AG04449 (cell line): ENCODE data around the gene PCCA.

ENCODE experiments used
- CTCF ChIA-PET: fragments of 350-600 bp; formaldehyde crosslinking; extraction: SDS; loops from one replicate; lab custom pipeline; 2021; ENCODE audit warnings: antibody characterized with exemption; lab: Yijun Ruan, JAX
- POLR2A ChIA-PET: fragments of 400-600, 350-600 bp; formaldehyde crosslinking; extraction: SDS; loops from one replicate; lab custom pipeline; 2020; ENCODE audit warnings: antibody characterized with exemption, inconsistent platforms; lab: Yijun Ruan, JAX
- DNase-seq: peaks from one replicate; pipeline ENCODE4 v3.0.0-alpha.2; 2010; ENCODE audit warnings: low read depth, low spot score
- H3K4me3 ChIP-seq: 2 replicates; pipeline ENCODE4 v1.5.1; 2011; ENCODE audit warnings: low read depth, mild to moderate bottlenecking, control low read depth, low read length
- CTCF ChIP-seq: IDR thresholded peaks from one replicate; pipeline ENCODE4 v1.5.1; 2011; ENCODE audit warnings: mild to moderate bottlenecking, moderate library complexity, low read length, control low read depth, inconsistent platforms; ENCODE audit not compliant: insufficient read depth; ENCODE audit errors: missing control alignments

The PCCA gene

DNA sequence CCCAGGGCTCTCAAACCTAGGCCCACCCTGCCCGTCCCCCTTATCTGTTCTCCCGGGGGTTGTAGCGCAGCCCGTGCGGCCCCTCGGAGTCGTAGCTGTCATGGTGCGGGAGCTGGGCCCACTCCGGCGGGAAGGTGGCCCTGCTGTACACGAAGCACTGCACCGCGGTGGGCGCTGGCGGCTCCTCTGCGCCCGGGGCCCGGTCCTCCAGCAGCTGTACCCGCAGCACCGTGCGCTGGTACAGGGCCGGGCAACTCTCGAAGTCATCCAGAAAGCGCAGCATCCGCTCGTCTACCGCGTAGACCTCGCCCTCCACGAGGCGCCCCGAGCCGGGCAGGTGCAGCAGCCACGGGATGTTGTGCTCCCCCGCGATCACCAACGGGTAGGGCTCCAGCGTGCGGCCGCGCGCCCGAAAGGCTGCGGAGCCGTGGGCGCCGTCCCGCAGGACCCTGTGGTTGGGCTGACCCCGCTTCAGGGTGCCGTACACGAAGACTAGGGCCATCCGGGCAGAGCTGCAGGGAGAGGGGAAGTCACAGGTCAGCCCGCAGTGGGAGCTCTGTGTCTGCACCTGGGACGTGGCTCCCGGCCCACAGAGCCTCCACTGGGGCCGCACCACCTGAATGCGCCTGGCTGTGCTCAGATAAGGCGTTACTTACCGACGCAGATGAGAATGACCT, 443.3 kb downstream of the PCCA start:
- ChIA-PET CTCF (interaction anchor here (1.1 to 3.3 kb wide), 5 partner anchors 11 to 616 kb away, joined by 3 to 15 read pairs (median 4); no protein-coding TSS in a partner anchor), POLR2A (no interaction called here)
- TF ChIP-seq CTCF, result no peak
- H3K4me3 ChIP-seq, result no peak overlapping the region
- DNase-seq, result no peak

DNA sequence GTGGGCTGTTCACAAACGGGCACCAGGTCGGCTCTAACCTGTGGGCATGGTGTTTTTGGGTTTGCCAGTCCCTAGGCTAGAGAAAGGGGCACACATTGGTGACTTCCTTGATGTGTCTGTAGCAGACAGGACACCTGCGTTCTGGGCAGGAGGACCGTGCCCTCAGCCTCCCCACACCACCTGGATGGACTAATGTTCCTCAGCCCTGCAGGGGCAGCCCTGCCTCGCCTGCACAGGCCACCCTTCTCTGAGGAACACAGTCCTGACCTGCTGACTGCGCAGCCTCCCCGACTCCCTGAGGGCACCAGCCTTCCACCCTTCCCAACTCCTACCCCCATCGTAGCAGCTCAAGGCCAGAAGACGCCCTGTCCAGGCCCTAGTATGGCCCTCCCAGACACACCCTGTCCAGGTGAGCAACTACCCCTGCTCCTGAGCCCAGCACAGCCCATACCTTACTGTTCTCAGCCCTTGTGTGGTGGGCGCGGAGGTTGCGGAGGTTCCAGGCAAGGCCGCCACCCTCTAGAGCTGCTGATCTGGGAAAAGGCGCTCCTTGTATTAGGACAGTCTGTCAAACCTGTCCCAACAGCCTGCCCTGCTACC, 444.0 kb downstream of the PCCA start:
- CTCF ChIA-PET, result interaction anchor here (3.3 kb wide), 1 partner anchor 10 kb away, joined by 15 read pairs; no protein-coding TSS in a partner anchor
- no peak for DNase-seq
- POLR2A ChIA-PET, result no interaction called here
- TF ChIP-seq CTCF, result no peak
- no peak overlapping the region for H3K4me3 ChIP-seq

- ChIA-PET CTCF (interaction anchor here (3.3 kb wide), 1 partner anchor 9 kb away, joined by 15 read pairs; no protein-coding TSS in a partner anchor), POLR2A (no interaction called here)
- no peak overlapping the region for H3K4me3 ChIP-seq
- TF ChIP-seq CTCF, result no peak
- no peak for DNase-seq
These were observed 444.7 kb downstream of the PCCA start for GRCh38 chr13:100533588-100534041.

DNA sequence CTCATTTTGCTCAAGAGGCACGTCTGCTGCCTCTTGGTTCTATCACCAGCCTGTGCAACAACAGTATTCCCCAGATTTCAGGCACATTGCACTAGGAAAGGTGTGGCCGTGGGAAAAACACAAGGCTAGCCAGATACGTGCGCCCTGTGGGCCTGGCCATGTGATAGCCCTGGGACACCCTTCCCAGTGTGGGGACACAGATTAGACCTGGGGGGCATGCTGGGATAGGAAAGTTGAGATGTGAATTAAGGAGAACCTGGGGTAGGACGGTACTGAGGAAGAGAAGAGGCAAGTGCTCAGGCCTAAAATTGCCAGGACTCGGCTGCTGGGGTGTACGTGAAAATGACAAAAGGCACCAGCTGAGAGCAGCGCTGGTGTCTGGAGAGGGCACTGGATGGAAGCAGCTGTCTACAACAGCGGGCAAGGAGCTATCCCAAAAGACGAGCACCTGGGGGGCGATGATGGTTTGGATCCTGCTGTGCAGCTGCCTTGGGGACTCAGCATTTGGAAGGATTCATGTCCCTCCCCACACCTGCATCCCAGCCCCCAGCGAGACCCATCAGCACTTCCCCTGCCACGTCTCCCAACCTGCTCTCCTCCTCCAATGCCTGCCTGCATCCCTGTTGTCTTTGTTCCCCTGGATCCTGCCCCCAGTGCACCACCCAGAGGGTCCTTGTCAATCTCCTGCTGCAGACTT, 445.4 kb downstream of the PCCA start:
- no peak for DNase-seq
- H3K4me3 ChIP-seq, result no peak overlapping the region
- TF ChIP-seq CTCF, result no peak
- ChIA-PET CTCF (interaction anchor here (1.1 kb wide), 1 partner anchor 10 kb away, joined by 3 read pairs; no protein-coding TSS in a partner anchor), POLR2A (no interaction called here)

DNA sequence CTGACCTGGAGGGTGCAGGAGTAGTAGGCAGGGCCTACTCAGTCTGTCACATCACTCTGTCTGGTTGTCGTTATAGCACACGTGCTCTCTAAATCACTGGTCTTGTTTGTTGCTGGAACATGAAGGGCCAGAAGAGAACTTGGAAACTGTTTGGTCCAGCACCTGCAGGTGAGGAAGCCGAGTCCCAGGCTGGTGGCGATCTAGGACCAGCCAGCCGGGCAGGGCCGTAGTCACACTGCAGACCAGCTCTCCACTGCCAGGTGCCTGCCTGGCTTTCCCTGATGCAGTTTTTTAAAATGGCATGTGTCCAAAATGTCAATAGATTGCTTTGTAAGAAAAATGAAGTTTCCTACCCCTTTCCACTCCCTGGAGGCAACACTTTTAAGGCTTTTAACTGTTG, 446.0 kb downstream of the PCCA start:
- CTCF ChIA-PET, result interaction anchor here (1.1 kb wide), 1 partner anchor 11 kb away, joined by 3 read pairs; no protein-coding TSS in a partner anchor

More for the DNA sequence above, 446.0 kb downstream of the PCCA start:
- no peak for TF ChIP-seq CTCF
- POLR2A ChIA-PET, result no interaction called here
- DNase-seq, result no peak
- no peak overlapping the region for H3K4me3 ChIP-seq
